Measurements from ENCODE around the gene OAS3.

DNA sequence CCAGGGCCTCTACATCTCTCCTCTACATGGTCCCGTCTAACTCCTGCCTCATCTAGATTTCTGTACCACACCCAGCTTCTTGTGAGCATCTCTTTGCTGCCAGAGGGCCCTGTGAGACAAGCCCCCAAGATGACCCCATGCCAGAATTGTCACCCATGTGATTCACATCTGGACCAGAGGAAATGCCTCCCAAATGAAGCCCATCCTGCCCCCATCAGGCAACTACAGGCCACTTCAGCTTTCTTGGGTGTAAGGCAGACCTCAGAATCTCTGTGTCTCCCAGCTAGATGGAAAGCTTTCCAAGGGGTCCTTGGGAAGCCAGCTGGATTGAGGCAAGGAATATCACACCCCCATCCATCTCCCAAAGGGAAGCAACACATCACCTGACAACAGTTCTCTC, 9.3 kb upstream of the OAS3 start:
- no peak for TF ChIP-seq EP300 (IDR thresholded peaks at IDR 0.05)
- TF ChIP-seq, protein P1, sequence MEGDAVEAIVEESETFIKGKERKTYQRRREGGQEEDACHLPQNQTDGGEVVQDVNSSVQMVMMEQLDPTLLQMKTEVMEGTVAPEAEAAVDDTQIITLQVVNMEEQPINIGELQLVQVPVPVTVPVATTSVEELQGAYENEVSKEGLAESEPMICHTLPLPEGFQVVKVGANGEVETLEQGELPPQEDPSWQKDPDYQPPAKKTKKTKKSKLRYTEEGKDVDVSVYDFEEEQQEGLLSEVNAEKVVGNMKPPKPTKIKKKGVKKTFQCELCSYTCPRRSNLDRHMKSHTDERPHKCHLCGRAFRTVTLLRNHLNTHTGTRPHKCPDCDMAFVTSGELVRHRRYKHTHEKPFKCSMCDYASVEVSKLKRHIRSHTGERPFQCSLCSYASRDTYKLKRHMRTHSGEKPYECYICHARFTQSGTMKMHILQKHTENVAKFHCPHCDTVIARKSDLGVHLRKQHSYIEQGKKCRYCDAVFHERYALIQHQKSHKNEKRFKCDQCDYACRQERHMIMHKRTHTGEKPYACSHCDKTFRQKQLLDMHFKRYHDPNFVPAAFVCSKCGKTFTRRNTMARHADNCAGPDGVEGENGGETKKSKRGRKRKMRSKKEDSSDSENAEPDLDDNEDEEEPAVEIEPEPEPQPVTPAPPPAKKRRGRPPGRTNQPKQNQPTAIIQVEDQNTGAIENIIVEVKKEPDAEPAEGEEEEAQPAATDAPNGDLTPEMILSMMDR (IDR thresholded peaks at IDR 0.05): no peak

Measured in suprapubic skin (tissue), 3 donors.